Measurements from ENCODE around the gene OR6C68. TPM values are rescaled to one million over a fixed set of nuclear protein-coding genes. Genes with fewer than 3 reads are reported as not detected.

The OR6C68 gene
- total RNA-seq, 1 experiment from 2014 or later: not detected

DNA sequence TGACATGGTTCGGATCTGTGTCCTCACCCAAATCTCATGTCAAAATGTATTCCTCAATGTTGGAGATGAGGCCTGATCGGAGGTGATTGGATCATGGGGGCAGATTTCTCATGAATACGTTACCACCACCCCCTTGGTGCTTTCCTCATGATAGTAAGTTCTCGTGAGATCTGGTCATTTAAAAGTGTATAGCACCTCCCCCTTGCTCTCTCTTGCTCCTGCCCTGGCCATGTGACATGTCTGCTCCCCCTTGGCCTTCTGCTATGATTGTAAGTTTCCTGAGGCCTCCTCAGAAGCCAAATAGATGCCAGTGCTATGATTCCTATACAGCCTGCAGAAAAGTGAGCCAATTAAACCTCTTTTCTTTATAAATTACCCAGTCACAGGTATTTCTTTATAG, 7.1 kb downstream of the OR6C68 start:
- Histone ChIP-seq H3F3A (ENCODE audit: low read length, unreplicated experiment) (no peaks in the 10 kb centered on the region), H3K27me3 (ENCODE audit: low read length) (peaks cover 51% of the 10 kb centered on the region), H3K27ac (ENCODE audit: low read length) (no peak overlapping the region), H2AFZ (ENCODE audit: low read length) (no peak overlapping the region), H4K20me1 (ENCODE audit: low read length) (no peaks in the 10 kb centered on the region), H3K9ac (ENCODE audit: low read length) (no peak overlapping the region), H3K4me2 (ENCODE audit: low read length) (no peak overlapping the region), H3K79me2 (ENCODE audit: low read length) (no peaks in the 10 kb centered on the region), H3K9me3 (ENCODE audit: low read length) (no peaks in the 10 kb centered on the region), H3K36me3 (ENCODE audit: low read depth, low read length) (no peaks in the 10 kb centered on the region), H3K4me3 (ENCODE audit: low read length) (no peak overlapping the region), H3K4me1 (ENCODE audit: insufficient read depth, low read length) (no peaks in the 10 kb centered on the region), H3K9me2 (replicated peaks; ENCODE audit: low read length) (no peaks in the 10 kb centered on the region)
- CTCF ChIA-PET: no interaction called here
- ATAC-seq (no peak), DNase-seq (no peak)
- TF ChIP-seq EZH2phosphoT487 (IDR thresholded peaks at IDR 0.05; ENCODE audit: borderline replicate concordance, low read length) (no peak), CTCF (conservative IDR thresholded peaks at IDR 0.05; ENCODE audit: low read depth, low read length) (no peak), EZH2 (IDR thresholded peaks at IDR 0.05; ENCODE audit: low read length, unreplicated experiment) (no peak)
- intact Hi-C loops (cut with micrococcal nuclease): no loop called here
- POLR2A ChIA-PET (ENCODE audit: unreplicated experiment): no interaction called here
- no TSS peak for BruUV-seq (replicated peaks)

DNA sequence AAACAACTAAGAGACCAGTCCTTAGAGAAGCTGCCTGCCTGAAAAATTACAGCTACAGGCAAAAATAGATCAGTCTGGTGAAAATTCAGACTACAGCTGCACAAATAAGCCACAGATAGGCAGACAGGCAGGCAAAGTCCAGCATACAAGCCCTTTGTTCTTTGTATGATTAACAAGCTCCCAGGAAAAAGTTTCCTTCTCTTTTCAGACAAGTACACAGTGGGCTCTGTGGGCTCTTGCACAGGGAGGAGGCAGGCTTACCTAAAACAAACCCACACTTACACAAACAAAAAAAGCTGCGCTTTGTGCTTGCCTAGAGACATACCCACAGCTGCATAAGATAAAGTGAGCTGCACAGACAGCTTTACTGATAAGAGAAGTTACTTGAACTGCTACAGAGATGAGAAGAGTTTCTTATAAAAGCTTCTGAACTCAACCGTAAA, 7.7 kb downstream of the OR6C68 start:
- no peak overlapping the region for H3K4me2 ChIP-seq (ENCODE audit: low read length)
- H4K20me1 ChIP-seq (ENCODE audit: low read length): no peaks in the 10 kb centered on the region
- ChIA-PET POLR2A (ENCODE audit: unreplicated experiment) (no interaction called here), CTCF (no interaction called here)
- TF ChIP-seq EZH2phosphoT487 (IDR thresholded peaks at IDR 0.05; ENCODE audit: borderline replicate concordance, low read length) (no peak), EZH2 (IDR thresholded peaks at IDR 0.05; ENCODE audit: low read length, unreplicated experiment) (no peak), CTCF (conservative IDR thresholded peaks at IDR 0.05; ENCODE audit: low read depth, low read length) (no peak)
- no peaks in the 10 kb centered on the region for H3K36me3 ChIP-seq (ENCODE audit: low read depth, low read length)
- H3K27me3 ChIP-seq (ENCODE audit: low read length): peaks cover 51% of the 10 kb centered on the region
- no peak overlapping the region for H3K4me3 ChIP-seq (ENCODE audit: low read length)
- no peaks in the 10 kb centered on the region for H3K79me2 ChIP-seq (ENCODE audit: low read length)
- no peaks in the 10 kb centered on the region for H3F3A ChIP-seq (ENCODE audit: low read length, unreplicated experiment)
- H3K9ac ChIP-seq (ENCODE audit: low read length): no peak overlapping the region
- intact Hi-C loops (cut with micrococcal nuclease): no loop called here
- H3K27ac ChIP-seq (ENCODE audit: low read length): no peak overlapping the region
- DNase-seq (no peak), ATAC-seq (no peak)
- no TSS peak for BruUV-seq (replicated peaks)
- H3K9me3 ChIP-seq (ENCODE audit: low read length): no peaks in the 10 kb centered on the region
- H3K4me1 ChIP-seq (ENCODE audit: insufficient read depth, low read length): no peaks in the 10 kb centered on the region
- H2AFZ ChIP-seq (ENCODE audit: low read length): no peak overlapping the region
- no peaks in the 10 kb centered on the region for H3K9me2 ChIP-seq (replicated peaks; ENCODE audit: low read length)

GRCh38 chr12:55501601-55502000, 9.4 kb downstream of the OR6C68 start:
- ChIA-PET POLR2A (ENCODE audit: unreplicated experiment) (no interaction called here), CTCF (no interaction called here)
- no peak overlapping the region for H2AFZ ChIP-seq (ENCODE audit: low read length)
- intact Hi-C loops (cut with micrococcal nuclease): no loop called here
- no peaks in the 10 kb centered on the region for H3F3A ChIP-seq (ENCODE audit: low read length, unreplicated experiment)
- no peak overlapping the region for H3K9ac ChIP-seq (ENCODE audit: low read length)
- H3K4me2 ChIP-seq (ENCODE audit: low read length): no peak overlapping the region
- peaks cover 51% of the 10 kb centered on the region for H3K27me3 ChIP-seq (ENCODE audit: low read length)
- no peak overlapping the region for H3K27ac ChIP-seq (ENCODE audit: low read length)
- no peaks in the 10 kb centered on the region for H3K79me2 ChIP-seq (ENCODE audit: low read length)
- DNase-seq (no peak), ATAC-seq (no peak)
- H3K36me3 ChIP-seq (ENCODE audit: low read depth, low read length): no peaks in the 10 kb centered on the region
- H4K20me1 ChIP-seq (ENCODE audit: low read length): no peaks in the 10 kb centered on the region
- H3K9me2 ChIP-seq (replicated peaks; ENCODE audit: low read length): no peaks in the 10 kb centered on the region
- no peaks in the 10 kb centered on the region for H3K9me3 ChIP-seq (ENCODE audit: low read length)
- BruUV-seq (replicated peaks): no TSS peak
- TF ChIP-seq EZH2 (IDR thresholded peaks at IDR 0.05; ENCODE audit: low read length, unreplicated experiment) (no peak), CTCF (conservative IDR thresholded peaks at IDR 0.05; ENCODE audit: low read depth, low read length) (no peak), EZH2phosphoT487 (IDR thresholded peaks at IDR 0.05; ENCODE audit: borderline replicate concordance, low read length) (no peak)
- H3K4me1 ChIP-seq (ENCODE audit: insufficient read depth, low read length): no peaks in the 10 kb centered on the region
- H3K4me3 ChIP-seq (ENCODE audit: low read length): no peak overlapping the region

All from PC-3 (cell line).